Stimulated activated CD8-positive, alpha-beta memory T cell treated with anti-CD3 and anti-CD28 coated beads, Interleukin-12 subunit alpha, Interleukin-12 subunit beta, amount 100 ng/mL, for 24 hours (primary cell): Measurements from ENCODE around the gene ARHGAP15.

Source experiments
- DNase-seq: peaks from one replicate; pipeline ENCODE4 v3.0.0-alpha.2; 2020; ENCODE audit errors: extremely low read depth

Gene ARHGAP15

DNA sequence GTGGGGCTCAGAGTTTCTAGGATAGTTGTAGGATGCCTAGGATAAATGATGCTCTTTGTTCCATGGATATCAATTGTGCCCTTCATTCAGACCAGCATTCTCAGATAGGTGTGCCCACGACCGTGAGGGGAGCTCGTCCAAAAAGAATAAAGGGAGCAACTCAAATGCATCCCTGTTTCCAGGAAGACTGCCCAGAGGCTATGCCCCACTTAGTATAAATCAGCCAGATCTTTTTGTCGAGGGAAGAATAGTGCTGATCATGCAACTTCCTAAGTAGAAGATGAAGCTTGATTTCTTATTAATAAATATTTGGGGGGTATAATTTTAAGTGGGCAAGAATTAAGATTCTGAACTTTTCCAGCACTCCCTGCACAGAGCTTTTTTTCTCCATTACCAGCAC is 450.2 kb downstream of the ARHGAP15 start:
- DNase-seq = no peak

DNA sequence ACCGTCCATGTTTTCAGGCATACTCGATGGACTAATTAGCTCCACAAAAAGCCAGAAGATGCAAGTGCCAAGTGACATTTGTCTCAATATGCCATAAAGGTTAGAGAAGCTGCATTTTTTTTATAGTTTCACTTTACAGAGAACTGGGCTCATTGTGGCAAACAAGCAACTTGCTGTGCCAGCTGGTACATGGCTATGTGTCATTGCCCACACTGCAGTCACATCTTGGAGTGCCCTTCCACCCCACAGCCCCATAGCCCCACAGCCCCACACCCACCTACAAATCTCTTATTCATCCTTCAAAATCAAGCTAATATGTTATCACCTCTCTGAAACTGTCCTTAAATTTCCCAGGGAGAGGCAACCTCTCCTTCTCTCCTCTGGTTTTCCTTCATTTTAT is 451.9 kb downstream of the ARHGAP15 start:
- DNase-seq = no peak

DNA sequence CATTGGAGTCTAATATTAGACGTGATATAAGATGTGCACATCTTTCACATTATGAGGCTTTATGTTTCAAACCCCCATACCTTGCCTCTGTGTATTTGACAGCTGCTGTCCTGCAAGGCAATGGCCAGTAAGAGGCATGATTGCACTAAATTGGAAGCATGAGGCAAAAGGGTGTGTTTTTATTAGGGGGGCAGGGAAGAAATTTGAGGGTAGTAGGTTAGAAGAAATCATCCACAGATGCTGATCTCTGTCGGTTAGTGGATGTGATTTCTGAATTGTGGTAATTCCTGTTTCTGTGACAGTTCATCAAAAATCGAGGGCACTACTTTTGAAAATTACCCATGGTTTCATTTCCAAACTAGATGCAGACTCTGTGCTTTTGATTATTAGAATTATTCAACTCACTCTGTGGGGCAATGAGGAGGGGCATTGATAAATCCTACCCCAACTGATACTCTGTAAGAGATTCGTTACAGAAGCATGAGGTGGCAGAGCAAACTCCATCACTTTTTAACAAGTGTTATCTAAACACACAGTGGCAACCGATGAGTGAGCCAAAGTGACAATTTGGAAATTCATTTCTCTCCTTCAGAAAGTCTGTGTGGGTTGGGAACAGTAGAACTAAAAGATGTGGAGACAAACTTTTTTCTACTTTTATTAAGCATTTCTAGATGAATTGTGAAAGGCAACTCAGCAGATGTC is 453.0 kb downstream of the ARHGAP15 start:
- DNase-seq = no peak

DNA sequence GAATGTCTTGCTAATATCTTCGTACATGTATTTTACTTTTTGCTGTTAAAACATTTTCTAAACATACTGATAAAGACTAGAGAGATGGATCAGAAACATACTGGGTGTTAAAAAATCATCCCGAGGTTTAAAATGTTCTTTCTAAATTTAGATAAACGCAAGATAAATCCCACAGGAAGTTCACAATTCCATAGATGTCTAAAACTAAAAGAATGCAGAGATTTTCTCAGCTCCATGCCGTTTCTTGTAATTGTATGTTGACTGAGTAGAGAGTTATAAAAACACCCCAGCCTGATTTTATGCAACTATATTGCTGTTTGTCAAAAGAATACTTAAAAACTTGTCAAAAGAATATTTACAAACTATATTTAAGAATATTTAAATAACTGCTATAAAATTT is 455.7 kb downstream of the ARHGAP15 start:
- no peak for DNase-seq

DNA sequence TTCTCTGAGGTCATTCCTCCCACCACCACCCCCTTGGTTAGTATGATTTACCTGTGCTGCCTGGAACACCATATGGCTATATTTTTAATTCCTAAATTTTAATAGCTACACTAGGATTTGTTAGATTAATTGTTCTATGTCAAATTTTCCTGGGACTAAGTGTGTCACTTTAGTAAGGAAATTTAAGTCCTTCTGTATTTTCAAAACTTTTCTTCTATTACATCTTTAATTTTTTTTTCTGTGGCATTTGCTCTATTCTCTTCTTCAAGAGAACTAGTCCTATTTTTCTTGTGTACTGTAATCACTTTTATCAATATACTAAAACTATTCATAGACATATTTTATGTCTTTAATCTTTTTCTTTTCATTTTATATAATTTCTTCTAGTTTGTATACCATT is 456.9 kb downstream of the ARHGAP15 start:
- DNase-seq = no peak

DNA sequence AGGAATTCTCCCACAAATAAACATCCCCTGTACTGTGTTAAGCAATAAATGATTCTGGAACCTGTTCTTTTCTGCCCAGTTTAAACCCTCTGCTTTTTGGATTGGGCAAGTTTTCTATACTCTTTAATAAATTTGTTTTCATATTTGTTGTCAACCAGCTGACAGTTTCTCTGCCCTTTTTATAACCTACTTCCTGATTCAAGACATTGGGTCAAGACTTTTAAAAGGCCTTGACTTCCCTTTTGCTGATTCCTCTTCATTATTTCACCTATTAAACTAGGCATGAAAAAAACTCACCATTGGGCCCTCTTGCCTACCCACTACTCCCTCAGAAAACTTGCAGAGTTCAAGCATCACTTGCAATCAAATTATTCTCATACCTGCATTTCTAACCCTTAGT is 459.5 kb downstream of the ARHGAP15 start:
- no peak for DNase-seq

DNA sequence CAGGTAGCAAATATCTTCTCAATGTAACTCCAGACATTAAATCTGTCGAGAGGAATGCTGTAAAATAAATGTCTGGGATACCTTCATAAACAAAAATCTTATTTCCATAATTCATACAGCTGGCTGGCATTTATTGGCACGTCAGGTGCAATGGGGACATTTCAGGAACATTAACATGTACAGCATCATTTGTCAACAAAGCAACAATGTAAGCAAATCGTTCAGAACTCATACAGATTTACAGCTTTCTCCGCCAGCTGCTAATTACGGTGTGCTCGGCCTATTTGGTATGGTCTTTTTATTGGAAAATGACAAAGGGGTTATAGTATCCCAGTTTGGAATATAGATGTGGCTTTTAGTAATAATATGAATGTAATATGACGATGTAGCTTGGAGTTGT is 464.9 kb downstream of the ARHGAP15 start:
- DNase-seq = no peak

DNA sequence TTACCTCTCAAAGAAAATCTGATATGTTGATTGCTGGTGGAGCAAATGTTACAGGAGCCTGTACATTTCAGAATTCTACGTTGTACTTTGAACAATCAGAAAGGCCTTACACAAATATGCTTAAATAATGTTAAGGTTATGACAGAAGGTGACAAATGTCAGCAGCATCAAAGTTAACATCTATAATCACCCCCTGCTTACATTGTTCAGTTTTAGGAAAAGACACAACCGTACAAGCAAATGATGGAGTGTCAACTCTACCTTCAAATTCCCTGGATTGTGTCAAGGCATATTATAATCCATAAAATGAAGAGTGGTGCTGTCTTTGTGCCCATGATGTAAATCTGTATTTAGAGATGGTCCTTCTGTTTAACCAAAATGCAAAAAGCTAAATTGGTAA is 465.5 kb downstream of the ARHGAP15 start:
- DNase-seq = no peak

DNA sequence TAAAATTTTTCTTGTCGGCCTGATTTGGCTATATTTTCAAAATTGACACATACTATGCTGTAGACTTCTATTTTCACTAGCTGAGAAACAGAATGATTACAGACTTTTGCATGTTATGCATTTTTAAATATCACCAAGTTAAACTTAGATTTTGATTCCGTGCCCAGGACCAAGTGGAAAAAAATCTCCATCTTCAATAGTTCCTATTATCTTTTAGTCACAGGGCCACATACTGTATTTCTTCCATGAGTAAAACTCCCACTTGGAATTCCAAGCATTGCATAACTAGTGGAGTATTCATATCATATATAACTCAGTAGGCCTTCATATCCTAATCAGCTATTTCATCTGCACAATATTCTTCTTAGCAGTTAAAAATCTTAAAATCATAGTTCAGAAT is 470.9 kb downstream of the ARHGAP15 start:
- DNase-seq = no peak

DNA sequence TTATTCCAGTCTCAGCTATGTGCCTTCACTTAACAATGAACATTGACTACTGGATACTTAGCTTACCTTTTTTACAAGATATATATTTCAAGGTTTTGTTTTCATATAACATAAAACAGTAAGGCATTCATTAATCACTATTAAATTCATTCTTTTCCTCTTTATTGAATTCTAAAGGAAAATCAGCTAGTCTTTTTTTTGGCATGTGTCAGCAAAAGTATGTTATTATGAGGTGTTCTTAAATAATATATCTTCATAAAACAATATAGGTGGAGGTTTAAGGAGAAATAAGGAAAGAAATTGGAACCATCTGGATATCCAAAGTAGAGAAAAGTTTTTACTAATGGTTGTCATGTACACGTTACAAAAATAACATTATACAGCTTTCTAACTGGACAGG is 472.6 kb downstream of the ARHGAP15 start:
- DNase-seq = no peak

DNA sequence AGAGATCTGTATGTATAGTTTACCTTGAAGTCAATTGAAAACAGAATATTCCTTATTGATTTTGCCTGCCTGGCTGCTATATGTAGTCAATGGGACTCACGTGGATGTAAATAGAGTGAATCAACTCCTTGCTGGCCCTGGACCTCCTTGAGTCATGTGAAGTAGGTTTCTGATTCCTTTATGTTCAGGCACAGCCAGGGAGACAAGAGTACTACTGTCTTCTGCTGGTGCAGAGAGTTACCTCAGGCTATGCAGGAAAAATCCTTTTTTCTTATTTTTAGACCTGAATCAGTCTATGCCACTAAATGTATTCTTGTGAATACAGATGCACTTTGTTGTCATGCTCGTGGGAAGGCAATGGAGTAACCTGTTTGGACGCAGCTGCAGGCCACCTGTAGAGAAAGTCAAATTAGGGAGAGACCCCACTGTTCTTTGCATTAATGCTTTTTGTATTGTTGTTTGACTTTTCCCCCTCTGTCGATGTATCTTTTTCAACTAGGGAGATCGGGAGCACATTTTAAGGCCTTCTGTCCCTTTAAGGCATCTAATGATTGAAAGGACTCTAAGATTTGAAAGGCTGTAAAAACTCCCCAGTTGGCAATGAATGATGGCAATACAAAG is 473.9 kb downstream of the ARHGAP15 start:
- DNase-seq = no peak

DNA sequence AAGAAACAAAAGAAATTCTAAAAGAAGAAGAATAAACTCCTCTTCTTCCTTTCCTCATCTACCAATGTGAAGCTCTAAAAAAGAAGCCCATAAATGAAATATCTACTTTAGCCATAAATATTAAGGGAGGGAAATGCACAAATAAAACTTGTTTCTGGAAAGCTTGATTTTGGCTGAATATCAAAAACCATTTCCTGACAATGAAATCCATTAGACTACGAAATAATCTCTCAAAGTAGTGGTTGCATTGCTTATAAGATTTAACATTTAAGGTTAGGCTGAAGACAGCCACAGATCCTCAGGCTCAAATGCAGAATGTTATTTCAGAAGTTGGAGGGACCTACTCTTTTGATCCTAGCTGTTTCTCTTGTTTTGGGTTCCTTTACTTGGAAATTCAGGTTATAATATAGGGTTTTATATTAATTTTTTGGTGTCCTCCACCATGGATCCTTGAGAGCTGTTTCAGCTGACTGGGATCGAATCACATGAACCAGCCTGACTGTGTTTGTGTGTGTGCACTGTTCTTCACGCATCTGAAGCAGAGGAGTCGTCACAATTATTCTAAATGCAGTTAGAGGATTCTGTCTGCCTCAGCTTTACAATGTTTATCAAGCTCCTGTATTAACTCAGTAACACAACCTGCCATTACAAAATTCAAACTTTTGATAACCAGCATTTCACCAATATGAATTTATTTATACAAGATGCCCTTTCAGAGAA is 474.8 kb downstream of the ARHGAP15 start:
- no peak for DNase-seq

DNA sequence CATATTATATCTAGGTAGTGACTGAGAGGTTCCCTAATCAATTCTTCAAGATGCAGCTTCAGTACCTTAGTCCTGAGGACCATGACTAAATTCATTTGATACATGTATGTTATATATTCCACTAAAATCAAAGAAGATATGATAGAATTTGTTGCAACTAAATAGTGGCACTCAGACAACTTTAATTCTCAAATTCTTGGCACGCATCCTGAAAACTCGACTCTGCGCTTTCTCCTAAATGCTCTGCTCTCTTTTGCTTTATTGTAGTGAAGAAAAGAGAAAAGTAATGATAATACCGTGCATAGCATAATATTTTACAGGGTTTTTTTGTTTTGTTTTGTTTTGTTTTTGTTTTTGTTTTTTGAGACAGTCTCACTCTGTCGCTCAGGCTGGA is 475.3 kb downstream of the ARHGAP15 start:
- DNase-seq = no peak

DNA sequence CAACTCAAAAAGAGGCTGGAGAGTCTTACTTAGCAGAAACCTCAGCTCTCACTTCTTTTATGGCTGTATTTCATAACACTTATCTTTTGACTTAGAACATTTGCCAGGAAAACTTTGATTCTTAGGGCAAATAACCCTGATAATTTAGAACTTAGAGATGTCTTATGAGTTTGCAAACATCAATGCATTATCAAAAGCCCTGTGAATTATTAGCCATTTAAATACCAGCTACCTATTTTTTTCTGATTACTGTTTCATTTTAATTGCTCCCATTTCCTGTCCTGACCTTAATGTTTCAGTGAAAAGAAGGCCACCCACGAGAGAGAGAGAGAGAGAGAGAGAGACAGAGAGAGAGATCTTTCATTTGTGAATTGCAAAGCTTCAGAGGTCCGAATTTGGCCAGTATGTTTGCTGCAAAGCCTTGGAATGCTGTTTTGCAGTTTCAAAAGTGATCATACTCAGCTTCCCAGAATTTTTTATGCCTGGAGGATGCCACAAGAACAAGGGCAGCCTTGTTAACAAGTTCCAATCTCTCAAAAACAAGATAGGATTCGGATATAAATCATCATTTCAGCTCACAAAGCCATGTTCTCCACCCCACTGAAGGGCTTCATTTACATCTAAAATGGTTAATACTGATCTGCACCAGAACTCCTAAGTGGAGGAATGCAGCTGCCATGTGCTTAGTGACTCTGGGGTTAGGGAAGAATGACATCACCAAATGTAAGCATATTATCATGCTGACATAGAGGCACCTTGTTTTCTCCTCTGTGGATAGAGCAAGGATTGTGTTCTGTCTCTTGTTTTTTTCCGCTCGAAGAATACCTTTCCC is 478.2 kb downstream of the ARHGAP15 start:
- DNase-seq = no peak

DNA sequence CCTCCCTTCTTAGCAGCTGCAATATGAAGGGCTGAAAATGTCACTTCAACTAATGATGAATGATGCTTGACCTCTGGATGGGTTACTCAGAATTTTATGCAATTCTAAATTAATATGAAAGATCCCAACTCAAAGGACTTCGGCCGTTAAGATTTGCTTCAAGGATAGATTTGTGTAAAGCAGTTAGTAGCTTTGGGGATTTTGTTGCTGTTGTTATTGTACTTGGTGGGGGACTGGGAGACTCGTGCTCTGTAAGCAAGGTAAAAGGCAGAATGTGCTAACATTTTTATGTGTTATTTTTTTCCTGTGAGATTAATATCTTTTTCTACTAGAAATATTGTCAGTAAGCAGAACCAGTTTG is 478.8 kb downstream of the ARHGAP15 start:
- DNase-seq = no peak

DNA sequence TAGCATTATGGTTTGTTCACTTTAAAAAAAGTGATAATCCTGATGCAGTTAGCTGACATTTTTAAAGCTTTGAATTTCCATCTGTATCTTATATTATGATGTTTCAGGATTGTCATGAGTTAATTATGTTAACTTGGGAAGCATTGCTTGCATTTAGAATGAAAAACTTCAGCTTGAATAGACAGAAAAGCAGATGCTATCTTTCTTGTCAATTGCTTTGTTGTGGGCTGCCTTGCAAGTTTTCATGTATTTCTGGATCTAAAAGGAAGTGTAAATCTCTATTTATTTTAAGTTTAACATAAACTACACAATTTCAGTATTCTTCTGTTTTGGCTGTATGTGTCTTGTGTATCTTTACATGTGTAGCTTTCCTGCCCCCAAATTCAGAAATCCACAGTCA is 479.5 kb downstream of the ARHGAP15 start:
- no peak for DNase-seq

DNA sequence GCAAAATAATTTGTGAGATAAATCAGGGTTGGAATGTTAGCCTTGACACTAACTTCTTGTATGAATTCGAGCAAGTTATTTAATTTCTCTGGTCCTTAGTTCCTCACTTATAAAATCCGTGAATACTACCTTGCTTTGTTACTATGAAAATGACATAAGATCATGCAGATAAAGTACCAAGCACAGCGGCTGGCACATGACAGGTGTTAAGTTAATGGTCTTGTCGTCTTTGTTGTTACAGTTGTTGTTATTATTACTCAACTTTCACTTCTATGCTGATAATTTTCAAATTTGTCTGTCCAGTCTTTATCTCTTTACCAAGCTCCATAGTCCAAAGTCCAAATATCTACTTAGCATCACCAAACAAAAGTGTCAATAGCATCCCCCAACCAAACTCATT is 482.1 kb downstream of the ARHGAP15 start:
- DNase-seq = no peak

DNA sequence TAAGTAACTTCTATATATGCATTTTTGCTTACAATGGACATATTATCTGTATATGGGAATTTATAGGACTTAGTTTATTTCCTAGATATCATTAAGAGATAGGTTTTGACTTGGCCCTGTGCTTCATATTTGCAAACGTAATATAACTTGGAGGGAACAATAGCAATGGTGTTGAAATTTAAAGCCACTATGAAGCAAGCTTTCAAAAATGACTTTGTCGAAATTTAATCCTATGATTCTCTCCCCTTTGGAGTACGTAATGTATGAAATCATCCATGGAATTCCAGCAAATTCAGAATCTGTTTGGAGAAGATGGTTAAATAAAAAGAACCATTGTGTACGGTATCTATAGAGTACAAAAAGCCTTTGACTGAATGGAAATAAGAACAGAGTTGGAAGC is 486.3 kb downstream of the ARHGAP15 start:
- no peak for DNase-seq

DNA sequence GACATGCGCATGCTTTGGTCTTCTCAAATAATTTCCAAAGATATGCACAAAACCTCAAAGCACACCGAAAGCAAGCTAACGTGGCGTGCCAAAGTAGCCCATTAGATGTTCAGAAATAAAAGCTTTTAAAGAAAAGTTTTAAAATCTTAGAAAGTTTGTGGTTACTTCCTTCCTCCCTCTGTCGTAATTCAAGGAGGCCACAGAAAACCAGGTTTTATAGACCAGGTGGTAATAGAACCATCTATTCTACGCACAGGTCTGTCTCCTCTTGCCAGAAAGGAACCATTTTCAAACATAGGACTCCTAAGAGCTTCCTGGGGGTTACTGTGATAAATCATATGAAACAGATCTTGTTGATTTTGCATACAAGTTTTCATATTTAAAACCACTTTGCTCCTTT is 487.2 kb downstream of the ARHGAP15 start:
- no peak for DNase-seq

DNA sequence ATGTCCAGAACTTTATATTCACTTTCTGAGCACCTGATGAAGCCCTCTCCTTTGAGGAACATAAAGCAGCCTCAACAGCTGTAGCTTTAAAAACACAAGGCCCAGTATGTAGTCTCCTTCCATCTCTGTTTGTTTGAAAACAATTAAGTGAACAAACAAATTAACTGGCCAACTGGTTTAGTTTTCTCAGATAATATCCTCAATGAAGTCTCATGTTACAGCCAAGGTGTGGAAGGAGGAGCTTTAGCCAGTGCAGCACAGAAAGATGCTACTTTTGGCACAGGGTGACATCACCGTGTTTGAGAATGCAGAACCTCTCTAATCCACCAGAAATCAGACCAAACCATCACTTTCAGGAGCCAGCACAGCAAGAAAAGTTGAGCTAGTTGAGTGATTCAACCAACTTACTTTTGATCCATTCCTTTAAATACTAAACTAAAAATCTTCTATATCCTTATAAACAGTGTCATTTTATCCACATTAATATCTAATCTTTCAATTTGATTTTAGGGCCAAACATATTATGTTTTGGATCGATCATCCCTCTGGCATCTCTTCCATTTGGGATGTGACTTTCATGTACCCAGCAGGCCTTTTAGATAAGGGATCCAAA is 488.7 kb downstream of the ARHGAP15 start:
- no peak for DNase-seq

DNA sequence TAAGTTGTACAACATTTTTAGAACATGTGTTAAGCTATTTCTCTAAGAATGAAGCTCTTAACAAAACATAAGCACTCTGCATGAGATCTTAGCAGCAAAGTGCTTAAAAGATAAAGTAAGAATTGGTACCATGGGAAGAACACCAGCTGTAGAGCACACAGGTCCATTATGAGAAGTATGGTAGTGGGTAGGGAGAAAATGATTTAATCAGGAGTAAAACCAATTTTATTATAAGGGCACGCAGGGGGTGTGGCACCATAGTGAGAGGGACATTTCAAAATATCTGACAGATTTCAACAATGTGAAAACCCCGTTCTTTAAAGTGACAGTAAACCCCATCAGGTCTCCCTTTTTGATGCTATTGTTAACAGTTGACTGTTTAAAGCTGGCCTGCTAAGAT is 492.9 kb downstream of the ARHGAP15 start:
- DNase-seq = no peak
